NCI-H2081 (cell line): ENCODE results near the gene RFXAP.

Source experiments
- DNase-seq, 2 experiments: peaks; one replicate each; lab custom pipeline; 2025; lab: John Stamatoyannopoulos, UW

The RFXAP gene

GRCh38 chr13:36817996-36818803 is 822 bp upstream of the RFXAP start:
- no peak for DNase-seq

GRCh38 chr13:36819739-36820090 is 693 bp downstream of the RFXAP start:
- DNase-seq: peak in 1 of 2 experiments; percentile 25

- DNase-seq: no peak
Measured at GRCh38 chr13:36820222-36820621, 1.2 kb downstream of the RFXAP start.

- no peak for DNase-seq
Measured at GRCh38 chr13:36822785-36823184, 3.8 kb downstream of the RFXAP start.

GRCh38 chr13:36829753-36830152 is 10.7 kb downstream of the RFXAP start:
- DNase-seq: no peak

- DNase-seq: no peak
Measured at GRCh38 chr13:36831291-36831690, 12.3 kb downstream of the RFXAP start.

- DNase-seq: no peak
Measured at GRCh38 chr13:36834299-36834698, 15.3 kb downstream of the RFXAP start.

- DNase-seq: no peak
Measured at GRCh38 chr13:36837354-36838092, 18.5 kb downstream of the RFXAP start.

GRCh38 chr13:36839281-36839680 is 20.3 kb downstream of the RFXAP start:
- no peak for DNase-seq

- DNase-seq: no peak
Measured at GRCh38 chr13:36839981-36840380, 21.0 kb downstream of the RFXAP start.

GRCh38 chr13:36840718-36841250 is 21.8 kb downstream of the RFXAP start:
- no peak for DNase-seq

- DNase-seq: no peak
Measured at GRCh38 chr13:36841391-36841790, 22.4 kb downstream of the RFXAP start.

GRCh38 chr13:36847606-36848005 is 28.6 kb downstream of the RFXAP start:
- DNase-seq: no peak

GRCh38 chr13:36848199-36848982 is 29.4 kb downstream of the RFXAP start:
- peak; percentile 28 to 47 for DNase-seq

GRCh38 chr13:36850790-36851438 is 31.9 kb downstream of the RFXAP start:
- peak; percentile 11 to 22 for DNase-seq

GRCh38 chr13:36857253-36857652 is 38.2 kb downstream of the RFXAP start:
- DNase-seq: no peak

- DNase-seq: peak; percentile 66 to 74
Measured at GRCh38 chr13:36858290-36858689, 39.3 kb downstream of the RFXAP start.

GRCh38 chr13:36859259-36859658 is 40.2 kb downstream of the RFXAP start:
- no peak for DNase-seq

GRCh38 chr13:36862002-36862685 is 43.1 kb downstream of the RFXAP start:
- DNase-seq: no peak

- no peak for DNase-seq
Measured at GRCh38 chr13:36862722-36863121, 43.7 kb downstream of the RFXAP start.

GRCh38 chr13:36865265-36865664 is 46.2 kb downstream of the RFXAP start:
- no peak for DNase-seq
